GM21619 (cell line): ENCODE data around the gene TMEM271.

Experiments used
- ATAC-seq: cut with Tn5 transposase; IDR thresholded peaks from one replicate; pipeline ENCODE4 v1.9.1; 2021; ENCODE audit not compliant: unreplicated experiment

Gene TMEM271

GRCh38 chr4:576245-576821 is at the start of gene TMEM271:
TMEM271 (minus strand) TSS chr4:576295; CDS start chr4:576062, 233 bp downstream.
- no peak for ATAC-seq

- no peak for ATAC-seq
Measured at GRCh38 chr4:625631-626161, 49.6 kb upstream of the TMEM271 start.

GRCh38 chr4:624705-625590 is 48.9 kb upstream of the TMEM271 start, which contains the start of gene PDE6B:
PDE6B (plus strand) TSS chr4:625573; CDS start chr4:625627, 54 bp downstream.
- no peak for ATAC-seq

GRCh38 chr4:623914-624566 is 47.9 kb upstream of the TMEM271 start:
- ATAC-seq, result no peak

GRCh38 chr4:622996-623913 is 47.2 kb upstream of the TMEM271 start:
- no peak for ATAC-seq

- ATAC-seq, result no peak
Measured at GRCh38 chr4:622071-622995, 46.2 kb upstream of the TMEM271 start.

- no peak for ATAC-seq
Measured at GRCh38 chr4:621296-622070, 45.4 kb upstream of the TMEM271 start.

- no peak for ATAC-seq
Measured at GRCh38 chr4:620851-621261, 44.8 kb upstream of the TMEM271 start.

- no peak for ATAC-seq
Measured at GRCh38 chr4:620201-620600, 44.1 kb upstream of the TMEM271 start.

- no peak for ATAC-seq
Measured at GRCh38 chr4:617644-618641, 41.8 kb upstream of the TMEM271 start.

- ATAC-seq, result no peak
Measured at GRCh38 chr4:616911-617643, 41.0 kb upstream of the TMEM271 start.

- no peak for ATAC-seq
Measured at GRCh38 chr4:616091-616490, 40.0 kb upstream of the TMEM271 start.

GRCh38 chr4:613126-613525 is 37.0 kb upstream of the TMEM271 start:
- ATAC-seq, result no peak

GRCh38 chr4:612749-613125 is 36.6 kb upstream of the TMEM271 start:
- ATAC-seq, result no peak

GRCh38 chr4:612052-612748 is 36.1 kb upstream of the TMEM271 start:
- no peak for ATAC-seq
